HCT116 (cell line): Measurements from ENCODE around the gene TOMM40L. TPM values are rescaled to one million over a fixed set of nuclear protein-coding genes. Genes with fewer than 3 reads are reported as not detected.

ENCODE experiments used
- ATAC-seq: fragments of 200-7000 bp; cut with Tn5 transposase; 2 replicates; pipeline ENCODE4 v1.9.1; 2020; ENCODE audit warnings: mild to moderate bottlenecking, moderate library complexity
- BruUV-seq: library from RNA; stranded (reverse); fragments of 400-500 nt; replicated peaks from 2 replicates; lab custom pipeline; 2021; lab: Mats Ljungman, UMichigan
- CTCF ChIA-PET: fragments of 300-600 bp; sonication (Branson Sonifier 250); formaldehyde crosslinking; loops from one replicate; lab custom pipeline; 2021; ENCODE audit warnings: antibody characterized with exemption; lab: Charles Lee
- POLR2A ChIA-PET: fragments of 300-600, 350-600 bp; sonication (Branson Sonifier 250); formaldehyde crosslinking; loops from one replicate; lab custom pipeline; 2021; ENCODE audit warnings: antibody characterized with exemption; lab: Charles Lee
- RAD21 ChIA-PET, 2 experiments: fragments of 300-600 bp; sonication (Branson Sonifier 250); formaldehyde crosslinking; loops; one replicate each; lab custom pipeline; 2023; ENCODE audit warnings: low total read pairs in 2 of 2; ENCODE audit not compliant: uncharacterized antibody in 2 of 2, unreplicated experiment in 2 of 2, low non-redundant PET in 1 of 2; lab: Charles Lee
- DNase-seq: peaks from one replicate; pipeline ENCODE4 v3.0.0-alpha.2; 2010; ENCODE audit warnings: low read depth, low spot score
- H2AFZ ChIP-seq: fragments of 200-600 bp; shearing (Covaris generic), sonication (generic); 2 replicates; pipeline ENCODE4 v1.6.1; 2017; ENCODE audit warnings: low read depth, mixed run types, mixed read lengths, antibody characterized with exemption, low read length; ENCODE audit not compliant: poor library complexity, severe bottlenecking
- H3K27ac ChIP-seq: 2 replicates; pipeline ENCODE4 v1.5.1; 2012; ENCODE audit warnings: low read depth, low read length
- H3K27me3 ChIP-seq: fragments of 200-600 bp; sonication (generic); 2 replicates; pipeline ENCODE4 v1.6.1; 2016; ENCODE audit warnings: mixed run types, low read length, mixed read lengths; ENCODE audit not compliant: insufficient read depth
- H3K36me3 ChIP-seq, 2 experiments: fragments of 200-500 bp in 1 of 2; fragments of 200-600 bp in 1 of 2; sonication (Bioruptor generic) in 1 of 2; sonication (generic) in 1 of 2; 2 replicates each; pipeline versions ENCODE4 v1.5.1 to v1.6.1; 2014 to 2016; ENCODE audit warnings: low read length in 2 of 2, inconsistent platforms in 1 of 2, mixed read lengths in 1 of 2, mixed run types in 1 of 2; ENCODE audit not compliant: insufficient read depth in 2 of 2, control insufficient read depth in 1 of 2
- H3K4me1 ChIP-seq, 2 experiments: fragments of 200-600 bp in 1 of 2; sonication (generic) in 1 of 2; 2 replicates each; pipeline versions ENCODE4 v1.5.1 to v1.6.1; 2012 to 2017; ENCODE audit warnings: low read length in 2 of 2, inconsistent platforms in 1 of 2, mild to moderate bottlenecking in 1 of 2, mixed read lengths in 1 of 2, mixed run types in 1 of 2, moderate library complexity in 1 of 2; ENCODE audit not compliant: insufficient read depth in 2 of 2, control insufficient read depth in 1 of 2
- H3K4me2 ChIP-seq: fragments of 200-600 bp; sonication (generic); 2 replicates; pipeline ENCODE4 v1.6.1; 2017; ENCODE audit warnings: mixed run types, low read length, mixed read lengths
- H3K4me3 ChIP-seq, 2 experiments: fragments of 200-600 bp in 1 of 2; sonication (generic) in 1 of 2; replicated peaks in 1 of 2; 2 replicates each; pipeline ENCODE4 v1.5.1; 2011 to 2016; ENCODE audit warnings: low read length in 2 of 2, control low read depth in 1 of 2, low read depth in 1 of 2, mild to moderate bottlenecking in 1 of 2, mixed read lengths in 1 of 2, mixed run types in 1 of 2
- H3K79me2 ChIP-seq: fragments of 200-600 bp; sonication (generic); 2 replicates; pipeline ENCODE4 v1.6.1; 2017; ENCODE audit warnings: mild to moderate bottlenecking, mixed run types, low read length, moderate library complexity, mixed read lengths; ENCODE audit not compliant: insufficient read depth
- H3K9ac ChIP-seq: fragments of 200-600 bp; sonication (generic); 2 replicates; pipeline ENCODE4 v1.6.1; 2016; ENCODE audit warnings: low read length, mixed read lengths
- H3K9me2 ChIP-seq: fragments of 200-600 bp; sonication (generic), shearing (Covaris generic); 2 replicates; pipeline ENCODE4 v1.6.1; 2017; ENCODE audit warnings: mixed run types, mild to moderate bottlenecking, moderate library complexity; ENCODE audit not compliant: insufficient read depth
- H3K9me3 ChIP-seq, 2 experiments: fragments of 200-500 bp in 1 of 2; fragments of 200-600 bp in 1 of 2; sonication (Bioruptor generic) in 1 of 2; sonication (generic) in 1 of 2; 2 replicates each; pipeline ENCODE4 v1.6.1; 2014 to 2017; ENCODE audit warnings: low read length in 2 of 2, mixed read lengths in 2 of 2, inconsistent platforms in 1 of 2, low read depth in 1 of 2, mild to moderate bottlenecking in 1 of 2, mixed run types in 1 of 2, moderate library complexity in 1 of 2; ENCODE audit not compliant: control insufficient read depth in 1 of 2, insufficient read depth in 1 of 2
- H4K20me1 ChIP-seq: fragments of 200-600 bp; sonication (generic), shearing (Covaris generic); 2 replicates; pipeline ENCODE4 v1.6.1; 2017; ENCODE audit warnings: mixed run types, mild to moderate bottlenecking, moderate library complexity; ENCODE audit not compliant: insufficient read depth
- CBX3 ChIP-seq: IDR thresholded peaks from 2 replicates; pipeline ENCODE4 v1.6.1; 2012; ENCODE audit warnings: low read depth
- CEBPB ChIP-seq: IDR thresholded peaks from 2 replicates; pipeline ENCODE4 v1.6.1; 2012; ENCODE audit warnings: low read depth
- EGR1 ChIP-seq: IDR thresholded peaks from 2 replicates; pipeline ENCODE4 v1.6.1; 2012; ENCODE audit warnings: low read depth
- ELF1 ChIP-seq: IDR thresholded peaks from 2 replicates; pipeline ENCODE4 v1.6.1; 2012; ENCODE audit warnings: low read depth, borderline replicate concordance
- EZH2 ChIP-seq: fragments of 200-600 bp; sonication (generic); IDR thresholded peaks from 2 replicates; pipeline ENCODE4 v1.6.1; 2017; ENCODE audit warnings: antibody characterized with exemption, mixed run types
- EZH2phosphoT487 ChIP-seq: fragments of 200-600 bp; IDR thresholded peaks from 2 replicates; pipeline ENCODE4 v1.6.1; 2018; ENCODE audit warnings: antibody characterized with exemption, borderline replicate concordance
- FOSL1 ChIP-seq: IDR thresholded peaks from 2 replicates; pipeline ENCODE4 v1.6.1; 2012; ENCODE audit warnings: low read depth
- JUND ChIP-seq: IDR thresholded peaks from 2 replicates; pipeline ENCODE4 v1.6.1; 2012
- POLR2A ChIP-seq: IDR thresholded peaks from 2 replicates; pipeline ENCODE4 v1.7.0; 2011; ENCODE audit warnings: borderline replicate concordance; ENCODE audit not compliant: insufficient read depth, insufficient read length; ENCODE audit errors: extremely low read depth
- POLR2AphosphoS5 ChIP-seq: IDR thresholded peaks from 2 replicates; pipeline ENCODE4 v1.6.1; 2011; ENCODE audit warnings: mild to moderate bottlenecking, low read depth, low read length, moderate library complexity
- RAD21 ChIP-seq: IDR thresholded peaks from 2 replicates; pipeline ENCODE4 v1.6.1; 2012; ENCODE audit warnings: low read depth, mild to moderate bottlenecking
- SIN3A ChIP-seq: IDR thresholded peaks from 2 replicates; pipeline ENCODE4 v1.6.1; 2012; ENCODE audit warnings: low read depth
- SP1 ChIP-seq: IDR thresholded peaks from 2 replicates; pipeline ENCODE4 v1.6.1; 2012; ENCODE audit warnings: low read depth
- SRF ChIP-seq: IDR thresholded peaks from 2 replicates; pipeline ENCODE4 v1.6.1; 2012; ENCODE audit warnings: low read depth
- TCF7L2 ChIP-seq: IDR thresholded peaks from 2 replicates; pipeline ENCODE4 v1.7.0; 2011; ENCODE audit warnings: borderline replicate concordance, inconsistent platforms; ENCODE audit not compliant: insufficient read depth, insufficient read length; ENCODE audit errors: extremely low read depth
- ZFX ChIP-seq: fragments of 450-650 bp; IDR thresholded peaks from 2 replicates; pipeline ENCODE4 v1.6.1; 2017
- intact Hi-C: fragments of 100-400 bp; cut with micrococcal nuclease; formaldehyde crosslinking; loops from 2 replicates; pipeline ENCODE4 v1.10.0; 2022
- total RNA-seq: library from RNA; stranded (reverse); gene quantifications from one replicate; pipeline ENCODE4 v1.2.1, GENCODE V29; 2021; ENCODE audit not compliant: unreplicated experiment
- TF ChIP-seq, protein P1 (sequence below): IDR thresholded peaks from 2 replicates; pipeline ENCODE4 v1.6.1; 2012; ENCODE audit warnings: low read depth
- TF ChIP-seq, protein P2 (sequence below): IDR thresholded peaks from 2 replicates; pipeline ENCODE4 v1.6.1; 2012
- TF ChIP-seq, protein P3 (sequence below): IDR thresholded peaks from 2 replicates; pipeline ENCODE4 v1.6.1; 2011; ENCODE audit warnings: mild to moderate bottlenecking, low read length, moderate library complexity; ENCODE audit not compliant: insufficient replicate concordance; ENCODE audit errors: extremely low read depth
- TF ChIP-seq, protein P4 (sequence below), 3 experiments: fragments of 200-600 bp in 1 of 3; sonication (generic) in 1 of 3; IDR thresholded peaks in 2 of 3; conservative IDR thresholded peaks in 1 of 3; 2 replicates each; pipeline ENCODE4 v1.5.1; 2012 to 2017; ENCODE audit warnings: low read depth in 2 of 3, low read length in 2 of 3, antibody characterized with exemption in 1 of 3, borderline replicate concordance in 1 of 3, control low read depth in 1 of 3, mild to moderate bottlenecking in 1 of 3, mixed read lengths in 1 of 3, mixed run types in 1 of 3, moderate library complexity in 1 of 3; ENCODE audit not compliant: insufficient read depth in 1 of 3

The TOMM40L gene
- total RNA-seq, 1 experiment from 2014 or later, result 9.8 TPM

DNA sequence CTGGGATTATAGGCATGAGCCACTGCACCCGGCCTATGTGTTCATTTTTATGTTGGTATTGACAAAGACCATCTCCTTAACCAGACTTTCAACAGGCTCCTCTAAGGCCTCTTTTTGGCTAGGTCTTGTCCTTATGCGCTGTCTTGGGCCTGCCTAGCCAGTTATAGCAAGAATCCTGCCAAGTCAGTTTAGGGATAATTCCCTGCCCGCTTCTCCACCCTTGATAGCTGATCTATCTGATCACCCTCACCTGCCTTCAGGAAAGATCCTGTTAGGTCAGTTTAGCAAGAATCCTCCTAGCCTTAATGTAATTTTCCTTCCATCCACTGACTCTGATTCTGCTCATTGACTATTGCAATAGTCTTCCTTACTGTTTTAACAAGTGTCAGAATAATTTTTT, 46.2 kb upstream of the TOMM40L start:
- CTCF ChIA-PET, result interaction anchor here (0.6 kb wide), 1 partner anchor 1148 kb away, joined by 4 read pairs; the partner anchor contains the start of gene PIGM
- BruUV-seq, result no TSS peak
- RAD21 ChIA-PET, result no interaction called here

More for the DNA sequence above, 46.2 kb upstream of the TOMM40L start:
- Histone ChIP-seq H3K79me2 (peaks cover 17% of the 10 kb centered on the region), H3K4me3 (no peak overlapping the region), H4K20me1 (no peaks in the 10 kb centered on the region), H3K27ac (no peak overlapping the region), H3K4me1 (peaks cover 19 to 35% of the 10 kb centered on the region in 2 experiments), H3K9me3 (no peaks in the 10 kb centered on the region), H2AFZ (no peak overlapping the region), H3K9ac (no peak overlapping the region), H3K9me2 (no peaks in the 10 kb centered on the region), H3K36me3 (peaks cover 2 to 4% of the 10 kb centered on the region in 2 experiments; a peak in 1 of 4 replicates), H3K4me2 (no peak overlapping the region), H3K27me3 (no peaks in the 10 kb centered on the region)
- DNase-seq, result no peak
- POLR2A ChIA-PET, result interaction anchor here (2.1 kb wide), 1 partner anchor 13 kb away, joined by 4 read pairs; the partner anchor contains the start of gene PPOX
- TF ChIP-seq, protein P1, sequence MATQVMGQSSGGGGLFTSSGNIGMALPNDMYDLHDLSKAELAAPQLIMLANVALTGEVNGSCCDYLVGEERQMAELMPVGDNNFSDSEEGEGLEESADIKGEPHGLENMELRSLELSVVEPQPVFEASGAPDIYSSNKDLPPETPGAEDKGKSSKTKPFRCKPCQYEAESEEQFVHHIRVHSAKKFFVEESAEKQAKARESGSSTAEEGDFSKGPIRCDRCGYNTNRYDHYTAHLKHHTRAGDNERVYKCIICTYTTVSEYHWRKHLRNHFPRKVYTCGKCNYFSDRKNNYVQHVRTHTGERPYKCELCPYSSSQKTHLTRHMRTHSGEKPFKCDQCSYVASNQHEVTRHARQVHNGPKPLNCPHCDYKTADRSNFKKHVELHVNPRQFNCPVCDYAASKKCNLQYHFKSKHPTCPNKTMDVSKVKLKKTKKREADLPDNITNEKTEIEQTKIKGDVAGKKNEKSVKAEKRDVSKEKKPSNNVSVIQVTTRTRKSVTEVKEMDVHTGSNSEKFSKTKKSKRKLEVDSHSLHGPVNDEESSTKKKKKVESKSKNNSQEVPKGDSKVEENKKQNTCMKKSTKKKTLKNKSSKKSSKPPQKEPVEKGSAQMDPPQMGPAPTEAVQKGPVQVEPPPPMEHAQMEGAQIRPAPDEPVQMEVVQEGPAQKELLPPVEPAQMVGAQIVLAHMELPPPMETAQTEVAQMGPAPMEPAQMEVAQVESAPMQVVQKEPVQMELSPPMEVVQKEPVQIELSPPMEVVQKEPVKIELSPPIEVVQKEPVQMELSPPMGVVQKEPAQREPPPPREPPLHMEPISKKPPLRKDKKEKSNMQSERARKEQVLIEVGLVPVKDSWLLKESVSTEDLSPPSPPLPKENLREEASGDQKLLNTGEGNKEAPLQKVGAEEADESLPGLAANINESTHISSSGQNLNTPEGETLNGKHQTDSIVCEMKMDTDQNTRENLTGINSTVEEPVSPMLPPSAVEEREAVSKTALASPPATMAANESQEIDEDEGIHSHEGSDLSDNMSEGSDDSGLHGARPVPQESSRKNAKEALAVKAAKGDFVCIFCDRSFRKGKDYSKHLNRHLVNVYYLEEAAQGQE, result no peak
- TF ChIP-seq TCF7L2 (no peak), POLR2A (no peak), ELF1 (no peak), CBX3 (no peak), POLR2AphosphoS5 (no peak), ZFX (no peak), FOSL1 (no peak), EZH2phosphoT487 (no peak), EGR1 (no peak), SP1 (no peak), CEBPB (no peak), SIN3A (no peak), EZH2 (no peak), SRF (no peak), RAD21 (no peak), JUND (no peak)
- TF ChIP-seq, protein P2, sequence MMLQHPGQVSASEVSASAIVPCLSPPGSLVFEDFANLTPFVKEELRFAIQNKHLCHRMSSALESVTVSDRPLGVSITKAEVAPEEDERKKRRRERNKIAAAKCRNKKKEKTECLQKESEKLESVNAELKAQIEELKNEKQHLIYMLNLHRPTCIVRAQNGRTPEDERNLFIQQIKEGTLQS, result no peak
- TF ChIP-seq, protein P3, sequence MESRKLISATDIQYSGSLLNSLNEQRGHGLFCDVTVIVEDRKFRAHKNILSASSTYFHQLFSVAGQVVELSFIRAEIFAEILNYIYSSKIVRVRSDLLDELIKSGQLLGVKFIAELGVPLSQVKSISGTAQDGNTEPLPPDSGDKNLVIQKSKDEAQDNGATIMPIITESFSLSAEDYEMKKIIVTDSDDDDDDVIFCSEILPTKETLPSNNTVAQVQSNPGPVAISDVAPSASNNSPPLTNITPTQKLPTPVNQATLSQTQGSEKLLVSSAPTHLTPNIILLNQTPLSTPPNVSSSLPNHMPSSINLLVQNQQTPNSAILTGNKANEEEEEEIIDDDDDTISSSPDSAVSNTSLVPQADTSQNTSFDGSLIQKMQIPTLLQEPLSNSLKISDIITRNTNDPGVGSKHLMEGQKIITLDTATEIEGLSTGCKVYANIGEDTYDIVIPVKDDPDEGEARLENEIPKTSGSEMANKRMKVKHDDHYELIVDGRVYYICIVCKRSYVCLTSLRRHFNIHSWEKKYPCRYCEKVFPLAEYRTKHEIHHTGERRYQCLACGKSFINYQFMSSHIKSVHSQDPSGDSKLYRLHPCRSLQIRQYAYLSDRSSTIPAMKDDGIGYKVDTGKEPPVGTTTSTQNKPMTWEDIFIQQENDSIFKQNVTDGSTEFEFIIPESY, result no peak
- TF ChIP-seq, protein P4, sequence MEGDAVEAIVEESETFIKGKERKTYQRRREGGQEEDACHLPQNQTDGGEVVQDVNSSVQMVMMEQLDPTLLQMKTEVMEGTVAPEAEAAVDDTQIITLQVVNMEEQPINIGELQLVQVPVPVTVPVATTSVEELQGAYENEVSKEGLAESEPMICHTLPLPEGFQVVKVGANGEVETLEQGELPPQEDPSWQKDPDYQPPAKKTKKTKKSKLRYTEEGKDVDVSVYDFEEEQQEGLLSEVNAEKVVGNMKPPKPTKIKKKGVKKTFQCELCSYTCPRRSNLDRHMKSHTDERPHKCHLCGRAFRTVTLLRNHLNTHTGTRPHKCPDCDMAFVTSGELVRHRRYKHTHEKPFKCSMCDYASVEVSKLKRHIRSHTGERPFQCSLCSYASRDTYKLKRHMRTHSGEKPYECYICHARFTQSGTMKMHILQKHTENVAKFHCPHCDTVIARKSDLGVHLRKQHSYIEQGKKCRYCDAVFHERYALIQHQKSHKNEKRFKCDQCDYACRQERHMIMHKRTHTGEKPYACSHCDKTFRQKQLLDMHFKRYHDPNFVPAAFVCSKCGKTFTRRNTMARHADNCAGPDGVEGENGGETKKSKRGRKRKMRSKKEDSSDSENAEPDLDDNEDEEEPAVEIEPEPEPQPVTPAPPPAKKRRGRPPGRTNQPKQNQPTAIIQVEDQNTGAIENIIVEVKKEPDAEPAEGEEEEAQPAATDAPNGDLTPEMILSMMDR (IDR thresholded peaks at IDR 0.05 in 2 of 3, conservative IDR thresholded peaks at IDR 0.05 in 1 of 3; ENCODE audit: borderline replicate concordance in 1 of 3, insufficient read depth in 1 of 3, low read depth in 2 of 3, low read length in 2 of 3), result no peak
- no peak for ATAC-seq
- intact Hi-C loops, result no loop called here
